SK-N-MC (cell line): ENCODE data around the gene KRT40.

Experiments used
- EZH2 ChIP-seq: fragments of 200-600 bp; sonication (generic); IDR thresholded peaks from one replicate; pipeline ENCODE4 v1.6.1; 2017; ENCODE audit warnings: antibody characterized with exemption
- POLR2AphosphoS5 ChIP-seq: IDR thresholded peaks from 2 replicates; pipeline ENCODE4 v1.6.1; 2012; ENCODE audit warnings: mild to moderate bottlenecking, low read depth, low read length, borderline replicate concordance

DNA sequence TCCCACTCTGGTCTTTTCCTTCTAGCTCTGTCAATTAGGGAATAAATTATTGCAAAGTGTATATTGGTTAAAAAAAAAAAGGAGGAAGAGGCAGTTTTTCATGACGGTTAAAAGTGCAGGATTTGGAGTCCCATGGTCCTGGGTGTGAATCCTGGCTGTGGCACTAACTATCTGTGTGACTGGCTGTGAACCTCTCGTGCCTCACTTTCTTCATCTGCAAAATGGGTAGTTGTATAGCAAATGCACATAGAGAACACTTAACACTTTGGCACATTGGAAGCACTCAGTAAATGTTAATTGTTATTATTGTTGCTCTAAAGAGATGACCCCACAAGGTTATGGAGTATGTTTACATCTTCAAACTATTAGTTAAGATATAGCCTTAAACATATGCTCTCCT lies 36.2 kb downstream of the KRT40 start:
- TF ChIP-seq EZH2 (no peak), POLR2AphosphoS5 (no peak)
